Esophagus muscularis mucosa (tissue), 3 donors: ENCODE measurements around the gene JADE1.

ENCODE experiments used
- CTCF ChIP-seq, 3 experiments: fragments of 200-600 bp in 2 of 3; fragments of 450-650 bp in 1 of 3; sonication (generic) in 2 of 3; IDR thresholded peaks; one replicate each; pipeline ENCODE4 v1.5.1; 2017 to 2019; ENCODE audit warnings: antibody characterized with exemption in 3 of 3, mild to moderate bottlenecking in 2 of 3, moderate library complexity in 1 of 3
- POLR2A ChIP-seq: fragments of 450-650 bp; IDR thresholded peaks from one replicate; pipeline ENCODE4 v1.6.1; 2017; ENCODE audit warnings: antibody characterized with exemption, moderate library complexity, mild to moderate bottlenecking, low read depth

- TF ChIP-seq CTCF (IDR thresholded peaks at IDR 0.05) (no peak), POLR2A (peak; percentile 41)
Observed at GRCh38 chr4:128810871-128811570, 1.5 kb downstream of the JADE1 start.
